Fibroblast of villous mesenchyme (primary cell): ENCODE results near the gene UBE2O. TPM values are rescaled to one million over a fixed set of nuclear protein-coding genes. Genes with fewer than 3 reads are reported as not detected.

Experiments
- DNase-seq: peaks from one replicate; pipeline ENCODE4 v3.0.0-alpha.2; 2010; ENCODE audit warnings: low read depth
- H3K4me3 ChIP-seq: 2 replicates; pipeline ENCODE4 v1.5.1; 2011; ENCODE audit warnings: low read depth, mild to moderate bottlenecking, low read length
- total RNA-seq: library from RNA; depleted of rRNA; stranded (reverse); fragments of >200 nt; gene quantifications from 2 replicates; pipeline ENCODE4 v1.2.3, GENCODE V29; 2012
- TF ChIP-seq, protein P1 (sequence below): IDR thresholded peaks from 2 replicates; pipeline ENCODE4 v1.5.1; 2012; ENCODE audit warnings: low read depth, mild to moderate bottlenecking, low read length; ENCODE audit not compliant: insufficient read depth

The UBE2O gene
- total RNA-seq, 1 donor, result 25.9 TPM

DNA sequence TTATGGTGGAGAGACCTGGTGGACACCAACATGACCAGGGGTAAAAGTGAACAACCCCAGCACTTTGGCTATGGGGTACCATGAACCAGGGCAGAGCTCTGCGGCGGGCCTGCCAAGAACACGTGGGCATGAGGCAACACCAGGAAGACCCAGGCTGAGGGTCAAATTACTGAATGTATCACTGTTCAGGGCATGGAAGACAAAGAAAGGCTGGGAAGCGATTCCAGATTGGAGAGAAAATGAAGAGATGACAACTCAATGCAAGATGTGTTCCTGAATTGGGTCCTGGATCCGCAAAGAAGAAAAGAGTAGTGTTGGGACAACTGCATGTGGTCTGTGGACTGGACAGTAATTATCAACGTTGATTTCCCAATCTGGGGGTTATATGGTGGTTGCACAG is 48.7 kb downstream of the UBE2O start:
- TF ChIP-seq, protein P1, sequence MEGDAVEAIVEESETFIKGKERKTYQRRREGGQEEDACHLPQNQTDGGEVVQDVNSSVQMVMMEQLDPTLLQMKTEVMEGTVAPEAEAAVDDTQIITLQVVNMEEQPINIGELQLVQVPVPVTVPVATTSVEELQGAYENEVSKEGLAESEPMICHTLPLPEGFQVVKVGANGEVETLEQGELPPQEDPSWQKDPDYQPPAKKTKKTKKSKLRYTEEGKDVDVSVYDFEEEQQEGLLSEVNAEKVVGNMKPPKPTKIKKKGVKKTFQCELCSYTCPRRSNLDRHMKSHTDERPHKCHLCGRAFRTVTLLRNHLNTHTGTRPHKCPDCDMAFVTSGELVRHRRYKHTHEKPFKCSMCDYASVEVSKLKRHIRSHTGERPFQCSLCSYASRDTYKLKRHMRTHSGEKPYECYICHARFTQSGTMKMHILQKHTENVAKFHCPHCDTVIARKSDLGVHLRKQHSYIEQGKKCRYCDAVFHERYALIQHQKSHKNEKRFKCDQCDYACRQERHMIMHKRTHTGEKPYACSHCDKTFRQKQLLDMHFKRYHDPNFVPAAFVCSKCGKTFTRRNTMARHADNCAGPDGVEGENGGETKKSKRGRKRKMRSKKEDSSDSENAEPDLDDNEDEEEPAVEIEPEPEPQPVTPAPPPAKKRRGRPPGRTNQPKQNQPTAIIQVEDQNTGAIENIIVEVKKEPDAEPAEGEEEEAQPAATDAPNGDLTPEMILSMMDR, result no peak

DNA sequence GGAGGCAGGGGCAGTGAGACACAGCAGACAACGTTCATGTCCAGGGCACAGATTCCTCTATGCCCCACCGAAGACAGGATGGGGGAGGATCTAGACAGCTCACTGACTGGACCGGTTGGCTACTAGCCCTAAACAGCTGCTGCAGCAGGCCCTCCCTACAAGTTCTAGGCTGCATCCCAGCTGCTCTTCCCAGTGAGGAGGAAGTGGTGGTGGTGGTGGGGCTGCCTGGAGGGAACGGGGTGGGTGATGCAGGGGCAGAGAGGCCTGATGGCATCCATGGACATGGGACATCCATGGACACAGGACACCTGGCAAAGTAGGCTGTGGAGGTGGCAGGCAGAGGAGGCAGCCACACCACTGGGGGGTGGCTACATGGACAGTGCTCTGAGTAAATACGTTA is 50.2 kb downstream of the UBE2O start:
- no peak for DNase-seq
- TF ChIP-seq, protein P1, result no peak
- H3K4me3 ChIP-seq, result no peak overlapping the region

More for the DNA sequence above, 48.7 kb downstream of the UBE2O start:
- no peak overlapping the region for H3K4me3 ChIP-seq
- no peak for DNase-seq

DNA sequence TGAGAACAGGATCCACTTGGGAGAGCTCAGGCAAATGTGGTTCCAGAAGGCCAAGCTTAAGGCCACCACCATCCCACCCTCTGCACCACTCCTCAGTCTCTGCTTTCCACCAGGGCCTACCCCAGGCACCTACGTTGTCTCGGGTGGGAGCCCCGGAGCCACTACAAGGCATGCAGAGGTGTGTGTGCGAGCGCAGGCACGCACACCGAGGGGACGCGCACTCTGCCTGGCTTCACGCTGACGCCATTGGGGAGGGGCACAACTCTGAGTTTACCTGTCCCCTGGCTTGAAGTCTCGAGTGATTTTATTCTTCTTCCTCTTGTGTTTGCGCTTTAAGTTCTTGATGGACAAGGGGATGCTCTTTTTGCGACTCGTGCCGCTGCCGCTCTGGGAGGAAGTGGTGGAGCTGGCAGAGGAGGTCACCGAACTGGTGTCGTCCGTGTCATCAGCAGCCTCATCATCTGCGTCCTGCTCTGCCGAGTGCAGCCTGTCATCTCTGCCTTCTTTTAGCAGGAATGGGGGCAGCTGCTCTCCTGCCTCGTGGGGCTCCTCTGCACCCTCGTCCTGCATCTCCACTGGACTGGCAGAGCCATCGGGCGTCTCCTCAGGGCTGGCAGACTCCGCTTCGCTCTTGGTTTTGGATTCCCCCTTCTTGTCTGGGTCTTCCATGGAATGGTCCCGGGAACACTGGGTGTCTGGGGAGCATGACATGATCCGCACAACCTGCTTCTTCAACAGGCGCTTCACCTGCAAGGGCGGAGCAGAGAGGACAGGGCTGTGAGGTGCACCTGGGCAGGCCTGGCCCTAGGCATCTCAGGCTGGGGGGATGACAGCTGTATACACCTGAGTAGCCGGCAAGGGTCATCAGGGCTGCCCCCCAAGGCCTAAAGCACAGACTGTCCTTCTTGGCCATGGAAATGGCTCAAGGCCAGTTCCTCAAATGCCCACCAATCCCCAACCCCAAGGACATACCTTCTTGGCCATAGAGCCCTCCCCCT is 53.5 kb downstream of the UBE2O start:
- TF ChIP-seq, protein P1, result no peak
- H3K4me3 ChIP-seq, result no peak overlapping the region
- no peak for DNase-seq

DNA sequence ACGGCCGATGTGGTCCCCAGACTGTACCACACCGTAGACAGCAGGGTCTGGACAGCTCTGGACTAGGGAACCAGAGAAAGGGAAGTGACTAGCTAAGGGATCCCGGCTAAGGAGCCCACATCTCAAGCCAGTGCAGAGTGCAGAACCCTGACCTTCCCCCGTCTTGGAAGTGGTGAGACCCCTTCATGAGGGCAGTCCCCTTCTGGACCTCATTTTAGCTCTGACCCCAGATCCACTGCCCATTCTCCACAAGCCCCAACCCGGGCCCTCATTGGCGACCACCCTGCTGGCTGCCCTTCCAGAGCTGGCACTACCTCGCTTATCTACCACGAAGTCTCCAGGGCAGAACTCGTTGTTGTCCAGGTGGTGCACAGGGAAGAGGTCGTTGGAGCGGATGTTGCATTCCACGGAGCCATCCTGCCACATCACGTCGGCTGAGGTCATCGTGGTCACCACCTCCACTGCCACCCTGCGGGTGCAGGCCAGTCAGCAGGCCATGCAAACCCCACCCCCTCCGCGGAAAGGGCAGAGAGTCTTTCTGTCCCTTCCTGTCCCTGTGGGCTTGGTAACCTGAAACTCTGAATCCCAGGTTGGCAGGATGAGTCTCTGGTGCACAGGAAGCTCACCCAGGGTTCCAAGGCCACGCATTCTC is 54.3 kb downstream of the UBE2O start:
- no peak for DNase-seq
- TF ChIP-seq, protein P1, result no peak
- no peak overlapping the region for H3K4me3 ChIP-seq

DNA sequence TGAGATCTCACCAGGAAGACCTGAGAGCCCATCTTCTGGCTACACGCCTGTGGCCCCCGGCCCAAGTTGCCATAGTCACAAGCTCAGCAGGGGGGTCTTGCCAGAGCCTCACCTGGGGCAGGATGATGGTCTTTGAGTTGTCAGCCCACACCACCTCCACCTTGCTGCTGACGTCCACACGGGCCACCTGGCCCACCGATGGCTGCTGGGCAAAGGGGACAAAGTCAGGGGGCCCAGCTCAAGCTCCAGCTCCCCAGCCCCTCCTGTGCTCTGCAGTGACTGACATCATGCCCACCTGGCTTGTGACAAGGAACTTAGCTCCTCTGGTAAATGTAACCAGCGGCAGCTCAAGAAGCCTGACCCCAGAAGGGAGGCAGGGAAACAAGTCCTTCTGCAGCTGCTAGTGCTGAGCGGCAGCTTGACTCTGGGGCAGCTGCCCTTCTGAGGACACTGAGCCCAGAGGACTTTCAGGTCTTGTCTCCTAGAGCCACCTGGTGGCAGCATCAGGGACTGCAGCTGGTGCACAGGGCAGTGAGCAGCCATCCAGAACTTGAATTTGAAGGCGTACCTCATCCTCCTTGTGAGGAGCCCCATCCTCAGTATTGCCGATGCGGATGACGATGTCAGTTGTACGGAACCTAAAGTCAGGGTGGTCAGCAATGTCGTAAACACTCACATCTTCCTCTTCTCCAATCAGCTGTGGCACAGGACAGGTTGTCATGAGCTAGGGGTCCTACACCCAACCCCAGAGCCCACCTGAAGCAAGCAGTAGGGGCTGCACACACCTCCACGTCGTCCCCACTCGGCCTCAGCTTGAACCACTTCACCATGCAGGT is 55.0 kb downstream of the UBE2O start:
- no peak overlapping the region for H3K4me3 ChIP-seq
- TF ChIP-seq, protein P1, result peak; percentile 98
- peak; percentile 86 for DNase-seq

DNA sequence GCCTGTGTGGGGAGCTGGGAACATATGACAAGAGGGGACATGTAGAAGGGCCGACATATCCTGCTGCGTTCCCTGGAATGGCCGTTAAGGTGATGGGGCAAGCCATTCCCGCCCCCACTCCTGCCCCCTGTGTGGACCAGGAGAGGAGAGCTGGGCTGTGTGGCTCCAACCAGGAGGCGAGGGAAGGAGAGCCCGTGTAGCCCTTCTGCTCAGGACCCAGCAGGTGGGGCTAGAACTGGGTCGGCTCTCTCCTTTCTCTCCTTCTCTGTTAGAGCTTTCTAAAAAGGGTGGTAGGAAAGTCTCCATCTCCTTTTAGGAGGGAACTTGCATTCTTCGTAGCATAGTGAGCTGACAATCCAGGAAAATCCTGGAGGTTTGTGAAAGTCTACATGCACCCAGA is 55.8 kb downstream of the UBE2O start:
- TF ChIP-seq, protein P1, result peak; percentile 25
- H3K4me3 ChIP-seq, result no peak overlapping the region
- no peak for DNase-seq
